GM20000 (cell line): ENCODE data around the gene CEP43.

Source experiments
- DNase-seq: peaks from one replicate; pipeline ENCODE4 v3.0.0; 2012; ENCODE audit warnings: low spot score
- CTCF ChIP-seq: IDR thresholded peaks from 2 replicates; pipeline ENCODE4 v1.5.1; 2012; ENCODE audit warnings: mild to moderate bottlenecking, control low read depth; ENCODE audit errors: extremely low read depth, missing control alignments

Gene CEP43

GRCh38 chr6:166999884-167000253 is 672 bp downstream of the CEP43 start:
- no peak for DNase-seq
- TF ChIP-seq CTCF = no peak

- no peak for TF ChIP-seq CTCF
- DNase-seq = no peak
Observed at GRCh38 chr6:167000759-167001158, 1.6 kb downstream of the CEP43 start.

GRCh38 chr6:167005350-167006159 is 6.4 kb downstream of the CEP43 start:
- no peak for TF ChIP-seq CTCF
- DNase-seq = no peak

- no peak for TF ChIP-seq CTCF
- no peak for DNase-seq
Observed at GRCh38 chr6:167007985-167008384, 8.8 kb downstream of the CEP43 start.

GRCh38 chr6:167013067-167013466 is 13.9 kb downstream of the CEP43 start:
- DNase-seq = no peak
- TF ChIP-seq CTCF = no peak

DNA sequence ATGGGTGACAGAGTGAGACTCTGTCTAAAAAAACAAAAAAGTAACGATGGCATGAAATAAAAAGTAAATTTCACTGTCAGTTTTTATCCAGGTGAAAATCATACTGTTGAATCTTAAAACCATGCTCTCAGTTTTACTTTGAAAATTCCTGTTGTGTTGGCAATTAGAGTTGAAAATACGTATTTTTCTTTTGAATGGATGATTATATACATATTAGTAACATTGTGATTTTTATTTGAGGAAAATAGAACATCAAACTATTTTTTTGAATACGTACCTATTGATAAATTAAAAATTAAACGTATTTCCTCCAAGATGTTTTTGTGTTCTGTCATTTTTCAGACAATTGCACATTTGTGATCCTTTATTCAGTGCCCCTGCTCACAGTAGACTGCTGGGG is 14.7 kb downstream of the CEP43 start:
- DNase-seq = no peak
- no peak for TF ChIP-seq CTCF

DNA sequence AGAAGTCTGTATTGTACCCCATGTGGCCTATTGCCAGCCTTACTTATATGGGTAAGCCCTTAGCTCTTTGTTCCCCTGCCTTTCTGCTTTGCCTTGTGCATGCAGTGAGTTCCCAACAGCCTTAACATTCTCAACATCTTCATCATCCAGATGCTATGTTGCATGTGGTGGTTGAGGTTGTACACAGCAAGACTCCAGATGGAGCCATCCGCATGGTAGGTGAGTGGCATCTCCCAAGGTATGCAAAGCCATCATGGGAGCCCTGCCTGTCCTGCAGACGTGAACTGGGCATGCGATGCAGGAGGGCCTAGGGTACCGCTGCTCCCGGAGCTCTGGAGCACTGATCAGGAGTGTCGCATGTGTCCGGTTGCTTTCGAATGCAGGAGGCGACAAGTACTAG is 16.1 kb downstream of the CEP43 start:
- TF ChIP-seq CTCF = no peak
- DNase-seq = no peak
